ENCODE measurements around the gene TTLL13. TPM values are rescaled to one million over a fixed set of nuclear protein-coding genes. Genes with fewer than 3 reads are reported as not detected.

TTLL13 gene
- polyA plus RNA-seq, 1 of the 3 experiments (the other 2 are of a cell fraction) = 0.03 TPM

DNA sequence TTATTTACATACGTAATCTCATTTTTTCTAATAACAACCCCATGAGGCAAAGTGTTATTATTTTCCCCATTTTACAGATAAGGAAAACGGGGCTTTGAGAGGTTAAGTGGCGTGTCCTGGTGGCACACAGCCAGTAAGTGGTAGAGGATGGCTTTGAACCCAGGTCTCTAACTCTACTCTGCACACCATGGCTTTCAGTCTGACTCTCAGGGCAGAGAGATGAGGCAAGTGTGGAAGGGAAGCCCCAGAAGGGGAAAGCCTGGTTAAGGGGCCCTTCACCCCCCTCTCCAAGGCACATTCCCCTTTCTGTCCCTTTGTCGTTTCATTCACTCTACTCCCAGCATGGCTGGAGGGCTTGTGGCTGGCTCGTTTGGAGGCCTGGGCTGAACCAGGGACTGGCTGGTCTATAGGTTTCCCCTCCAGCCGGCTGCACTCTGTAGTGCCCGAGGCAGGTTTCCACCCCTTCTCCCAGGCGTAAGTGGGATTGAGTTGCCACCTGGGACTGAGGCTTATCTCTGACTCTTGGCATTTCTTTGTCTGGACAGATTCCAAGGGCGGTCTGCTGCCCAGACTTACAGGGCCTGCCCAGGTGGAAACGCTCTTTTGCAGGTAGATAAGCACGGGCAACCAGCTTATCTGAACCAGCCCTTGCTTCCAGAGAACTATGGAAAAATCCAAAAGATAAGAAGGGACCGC lies 36.1 kb upstream of the TTLL13 start:
- peaks cover 6 to 13% of the 10 kb centered on the region in 2 experiments for H3K36me3 ChIP-seq (replicated peaks in 1 of 2; ENCODE audit: control insufficient read depth in 1 of 2, insufficient read depth in 2 of 2, low read length in 1 of 2)
- no peaks in the 10 kb centered on the region for H3K27me3 ChIP-seq (ENCODE audit: insufficient read depth)
- peak overlapping the region in 1 of 2 experiments; percentile 30; a peak in 1 of 4 replicates for H3K27ac ChIP-seq (ENCODE audit: low read depth in 2 of 2, low read length in 1 of 2)
- TF ChIP-seq CHD2 (IDR thresholded peaks at IDR 0.05; ENCODE audit: low read length, partially characterized antibody) (no peak), POLR2AphosphoS5 (IDR thresholded peaks at IDR 0.05; ENCODE audit: low read depth, low read length) (no peak), ELF1 (IDR thresholded peaks at IDR 0.05) (no peak), EP300 (IDR thresholded peaks at IDR 0.05; ENCODE audit: borderline replicate concordance in 1 of 2, low read depth in 1 of 2, low read length in 1 of 2) (no peak), TAF1 (IDR thresholded peaks at IDR 0.05; ENCODE audit: borderline replicate concordance, low read depth, low read length) (no peak), RFX5 (IDR thresholded peaks at IDR 0.05; ENCODE audit: low read length) (no peak), GABPA (IDR thresholded peaks at IDR 0.05; ENCODE audit: low read depth) (no peak)
- TF ChIP-seq, protein P1, sequence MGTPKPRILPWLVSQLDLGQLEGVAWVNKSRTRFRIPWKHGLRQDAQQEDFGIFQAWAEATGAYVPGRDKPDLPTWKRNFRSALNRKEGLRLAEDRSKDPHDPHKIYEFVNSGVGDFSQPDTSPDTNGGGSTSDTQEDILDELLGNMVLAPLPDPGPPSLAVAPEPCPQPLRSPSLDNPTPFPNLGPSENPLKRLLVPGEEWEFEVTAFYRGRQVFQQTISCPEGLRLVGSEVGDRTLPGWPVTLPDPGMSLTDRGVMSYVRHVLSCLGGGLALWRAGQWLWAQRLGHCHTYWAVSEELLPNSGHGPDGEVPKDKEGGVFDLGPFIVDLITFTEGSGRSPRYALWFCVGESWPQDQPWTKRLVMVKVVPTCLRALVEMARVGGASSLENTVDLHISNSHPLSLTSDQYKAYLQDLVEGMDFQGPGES (IDR thresholded peaks at IDR 0.05; ENCODE audit: low read depth, low read length) = no peak
- TF ChIP-seq, protein P2, sequence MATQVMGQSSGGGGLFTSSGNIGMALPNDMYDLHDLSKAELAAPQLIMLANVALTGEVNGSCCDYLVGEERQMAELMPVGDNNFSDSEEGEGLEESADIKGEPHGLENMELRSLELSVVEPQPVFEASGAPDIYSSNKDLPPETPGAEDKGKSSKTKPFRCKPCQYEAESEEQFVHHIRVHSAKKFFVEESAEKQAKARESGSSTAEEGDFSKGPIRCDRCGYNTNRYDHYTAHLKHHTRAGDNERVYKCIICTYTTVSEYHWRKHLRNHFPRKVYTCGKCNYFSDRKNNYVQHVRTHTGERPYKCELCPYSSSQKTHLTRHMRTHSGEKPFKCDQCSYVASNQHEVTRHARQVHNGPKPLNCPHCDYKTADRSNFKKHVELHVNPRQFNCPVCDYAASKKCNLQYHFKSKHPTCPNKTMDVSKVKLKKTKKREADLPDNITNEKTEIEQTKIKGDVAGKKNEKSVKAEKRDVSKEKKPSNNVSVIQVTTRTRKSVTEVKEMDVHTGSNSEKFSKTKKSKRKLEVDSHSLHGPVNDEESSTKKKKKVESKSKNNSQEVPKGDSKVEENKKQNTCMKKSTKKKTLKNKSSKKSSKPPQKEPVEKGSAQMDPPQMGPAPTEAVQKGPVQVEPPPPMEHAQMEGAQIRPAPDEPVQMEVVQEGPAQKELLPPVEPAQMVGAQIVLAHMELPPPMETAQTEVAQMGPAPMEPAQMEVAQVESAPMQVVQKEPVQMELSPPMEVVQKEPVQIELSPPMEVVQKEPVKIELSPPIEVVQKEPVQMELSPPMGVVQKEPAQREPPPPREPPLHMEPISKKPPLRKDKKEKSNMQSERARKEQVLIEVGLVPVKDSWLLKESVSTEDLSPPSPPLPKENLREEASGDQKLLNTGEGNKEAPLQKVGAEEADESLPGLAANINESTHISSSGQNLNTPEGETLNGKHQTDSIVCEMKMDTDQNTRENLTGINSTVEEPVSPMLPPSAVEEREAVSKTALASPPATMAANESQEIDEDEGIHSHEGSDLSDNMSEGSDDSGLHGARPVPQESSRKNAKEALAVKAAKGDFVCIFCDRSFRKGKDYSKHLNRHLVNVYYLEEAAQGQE (IDR thresholded peaks at IDR 0.05; ENCODE audit: low read depth, low read length) = no peak
- TF ChIP-seq, protein P3, sequence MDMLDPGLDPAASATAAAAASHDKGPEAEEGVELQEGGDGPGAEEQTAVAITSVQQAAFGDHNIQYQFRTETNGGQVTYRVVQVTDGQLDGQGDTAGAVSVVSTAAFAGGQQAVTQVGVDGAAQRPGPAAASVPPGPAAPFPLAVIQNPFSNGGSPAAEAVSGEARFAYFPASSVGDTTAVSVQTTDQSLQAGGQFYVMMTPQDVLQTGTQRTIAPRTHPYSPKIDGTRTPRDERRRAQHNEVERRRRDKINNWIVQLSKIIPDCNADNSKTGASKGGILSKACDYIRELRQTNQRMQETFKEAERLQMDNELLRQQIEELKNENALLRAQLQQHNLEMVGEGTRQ (IDR thresholded peaks at IDR 0.05; ENCODE audit: borderline replicate concordance, low read depth, low read length) = no peak
- H3K4me1 ChIP-seq (ENCODE audit: control insufficient read depth in 1 of 2, insufficient read depth in 2 of 2, low read depth in 1 of 2, low read length in 1 of 2) = peaks cover 9 to 35% of the 10 kb centered on the region in 2 experiments; a peak in 2 of 4 replicates
- ChIA-PET POLR2A (interaction anchor here (0.5 kb wide), 1 partner anchor 36 kb away, joined by 3 read pairs; the partner anchor contains the start of gene TTLL13), CTCF (interaction anchor here (1.3 to 7.1 kb wide), 2 partner anchors 9 to 70 kb away, joined by 3 to 74 read pairs; partner anchors contain the start of gene SEMA4B)
- WGBS (ENCODE audit: low lambda C conversion rate) = 86% methylated on average over 12 of the region's 12 CpGs
- no peak overlapping the region for H3K4me3 ChIP-seq (ENCODE audit: low read depth in 2 of 2, low read length in 1 of 2)
- H3K79me2 ChIP-seq (ENCODE audit: insufficient read depth) = peaks cover 23% of the 10 kb centered on the region; the same call in 1 of the 2 replicates
- no peak overlapping the region for H3K9ac ChIP-seq
- no peak overlapping the region for H2AFZ ChIP-seq (ENCODE audit: low read depth)
- H3K4me2 ChIP-seq = no peak overlapping the region
- H3F3A ChIP-seq (replicated peaks; ENCODE audit: insufficient read depth) = no peaks in the 10 kb centered on the region
- no peaks in the 10 kb centered on the region for H3K9me3 ChIP-seq
- H4K20me1 ChIP-seq (ENCODE audit: insufficient read depth) = no peaks in the 10 kb centered on the region
- no peaks in the 10 kb centered on the region for H3K9me2 ChIP-seq
- DNase-seq = no peak
